DOHH2 (cell line): ENCODE results near the gene RCE1.

ENCODE experiments used
- H3F3A ChIP-seq: fragments of 200-600 bp; sonication (generic), shearing (Covaris generic); 2 replicates; pipeline ENCODE4 v1.6.0; 2016; ENCODE audit warnings: antibody characterized with exemption, mild to moderate bottlenecking; ENCODE audit not compliant: control insufficient read depth, insufficient read depth
- H3K27ac ChIP-seq: fragments of 200-600 bp; sonication (generic); 2 replicates; pipeline ENCODE4 v1.5.1; 2014; ENCODE audit warnings: low read depth, mild to moderate bottlenecking, low read length, moderate library complexity
- H3K27me3 ChIP-seq: fragments of 200-600 bp; sonication (generic); 2 replicates; pipeline ENCODE4 v1.6.1; 2014; ENCODE audit warnings: mild to moderate bottlenecking, low read length, mixed read lengths; ENCODE audit not compliant: control insufficient read depth
- H3K36me3 ChIP-seq: fragments of 200-600 bp; sonication (generic); 2 replicates; pipeline ENCODE4 v1.6.1; 2014; ENCODE audit warnings: mild to moderate bottlenecking, low read length, moderate library complexity, mixed read lengths; ENCODE audit not compliant: control insufficient read depth
- H3K4me1 ChIP-seq: fragments of 200-600 bp; sonication (generic); 2 replicates; pipeline ENCODE4 v1.6.1; 2014; ENCODE audit warnings: mild to moderate bottlenecking, low read length, mixed read lengths; ENCODE audit not compliant: control insufficient read depth
- H3K4me2 ChIP-seq: fragments of 200-600 bp; sonication (generic); 2 replicates; pipeline ENCODE4 v1.6.0; 2014; ENCODE audit warnings: mild to moderate bottlenecking, low read length, moderate library complexity
- H3K4me3 ChIP-seq: fragments of 200-600 bp; sonication (generic); 2 replicates; pipeline ENCODE4 v1.5.1; 2014; ENCODE audit warnings: mild to moderate bottlenecking, low read length, mixed read lengths
- H3K79me2 ChIP-seq: fragments of 200-600 bp; sonication (generic); 2 replicates; pipeline ENCODE4 v1.6.1; 2014; ENCODE audit warnings: mild to moderate bottlenecking, low read length, mixed read lengths; ENCODE audit not compliant: control insufficient read depth
- H3K9me2 ChIP-seq: fragments of 200-600 bp; sonication (generic); replicated peaks from 2 replicates; pipeline ENCODE4 v1.6.1; 2014; ENCODE audit warnings: mild to moderate bottlenecking, low read length, mixed read lengths; ENCODE audit not compliant: control insufficient read depth
- H3K9me3 ChIP-seq: fragments of 200-600 bp; sonication (generic); 2 replicates; pipeline ENCODE4 v1.6.1; 2014; ENCODE audit warnings: antibody characterized with exemption, low read length, mixed read lengths; ENCODE audit not compliant: control insufficient read depth, insufficient read depth
- H4K20me1 ChIP-seq: fragments of 200-600 bp; sonication (generic); 2 replicates; pipeline ENCODE4 v1.6.0; 2014; ENCODE audit warnings: low read depth, mild to moderate bottlenecking, antibody characterized with exemption, low read length, moderate library complexity; ENCODE audit not compliant: control insufficient read depth, insufficient read depth
- CTCF ChIP-seq: fragments of 200-600 bp; sonication (generic); IDR thresholded peaks from one replicate; pipeline ENCODE4 v1.5.1; 2014; ENCODE audit warnings: antibody characterized with exemption, mild to moderate bottlenecking, low read depth, low read length; ENCODE audit not compliant: poor library complexity, severe bottlenecking
- EZH2phosphoT487 ChIP-seq: fragments of 200-600 bp; sonication (generic); IDR thresholded peaks from 2 replicates; pipeline ENCODE4 v1.6.1; 2017; ENCODE audit warnings: borderline replicate concordance, mild to moderate bottlenecking, antibody characterized with exemption, low read length, moderate library complexity, mixed read lengths

RCE1 gene

GRCh38 chr11:66881451-66881835, 38.2 kb downstream of the RCE1 start:
- Histone ChIP-seq H3K9me2 (no peaks in the 10 kb centered on the region), H3K79me2 (no peaks in the 10 kb centered on the region), H3K4me2 (no peak overlapping the region), H3K9me3 (no peaks in the 10 kb centered on the region), H4K20me1 (no peaks in the 10 kb centered on the region), H3K36me3 (no peaks in the 10 kb centered on the region), H3F3A (no peaks in the 10 kb centered on the region), H3K27ac (no peak overlapping the region), H3K4me3 (no peak overlapping the region), H3K4me1 (no peaks in the 10 kb centered on the region), H3K27me3 (peaks cover 15% of the 10 kb centered on the region)
- TF ChIP-seq CTCF (no peak), EZH2phosphoT487 (no peak)

- H3K4me3 ChIP-seq: no peak overlapping the region
- no peaks in the 10 kb centered on the region for H3K4me1 ChIP-seq
Measured at GRCh38 chr11:66881927-66882452, 38.7 kb downstream of the RCE1 start.

GRCh38 chr11:66882561-66883015, 39.3 kb downstream of the RCE1 start:
- TF ChIP-seq EZH2phosphoT487 (no peak), CTCF (no peak)
- no peaks in the 10 kb centered on the region for H3K9me3 ChIP-seq
- no peaks in the 10 kb centered on the region for H4K20me1 ChIP-seq
- H3F3A ChIP-seq: no peaks in the 10 kb centered on the region
- H3K4me1 ChIP-seq: no peaks in the 10 kb centered on the region
- H3K9me2 ChIP-seq: no peaks in the 10 kb centered on the region
- H3K4me2 ChIP-seq: no peak overlapping the region
- peaks cover 14% of the 10 kb centered on the region for H3K27me3 ChIP-seq
- H3K79me2 ChIP-seq: no peaks in the 10 kb centered on the region
- H3K27ac ChIP-seq: no peak overlapping the region
- no peak overlapping the region for H3K4me3 ChIP-seq
- H3K36me3 ChIP-seq: no peaks in the 10 kb centered on the region

More at GRCh38 chr11:66881927-66882452, 38.7 kb downstream of the RCE1 start:
- Histone ChIP-seq H3K27ac (no peak overlapping the region), H3K4me2 (no peak overlapping the region), H3F3A (no peaks in the 10 kb centered on the region), H3K36me3 (no peaks in the 10 kb centered on the region), H3K27me3 (peaks cover 13% of the 10 kb centered on the region), H4K20me1 (no peaks in the 10 kb centered on the region), H3K79me2 (no peaks in the 10 kb centered on the region), H3K9me3 (no peaks in the 10 kb centered on the region), H3K9me2 (no peaks in the 10 kb centered on the region)
- TF ChIP-seq EZH2phosphoT487: no peak
- TF ChIP-seq CTCF: no peak
